ENCODE results near the gene NELFCD. TPM values are rescaled to one million over a fixed set of nuclear protein-coding genes. Genes with fewer than 3 reads are reported as not detected.

NELFCD gene
- total and polyA plus RNA-seq, 9 of the 15 experiments (the other 6 are each of a cell fraction or from before 2014, with no cell fraction given), result 11.7 to 163 (median 96.5) TPM

GRCh38 chr20:58981628-58982364 lies 740 bp downstream of the NELFCD start (continued):
- TF ChIP-seq ZNF589 (CRISPR knock-in tag; IDR thresholded peaks at IDR 0.05; ENCODE audit: low read depth), result no peak
- TF ChIP-seq, protein P1, sequence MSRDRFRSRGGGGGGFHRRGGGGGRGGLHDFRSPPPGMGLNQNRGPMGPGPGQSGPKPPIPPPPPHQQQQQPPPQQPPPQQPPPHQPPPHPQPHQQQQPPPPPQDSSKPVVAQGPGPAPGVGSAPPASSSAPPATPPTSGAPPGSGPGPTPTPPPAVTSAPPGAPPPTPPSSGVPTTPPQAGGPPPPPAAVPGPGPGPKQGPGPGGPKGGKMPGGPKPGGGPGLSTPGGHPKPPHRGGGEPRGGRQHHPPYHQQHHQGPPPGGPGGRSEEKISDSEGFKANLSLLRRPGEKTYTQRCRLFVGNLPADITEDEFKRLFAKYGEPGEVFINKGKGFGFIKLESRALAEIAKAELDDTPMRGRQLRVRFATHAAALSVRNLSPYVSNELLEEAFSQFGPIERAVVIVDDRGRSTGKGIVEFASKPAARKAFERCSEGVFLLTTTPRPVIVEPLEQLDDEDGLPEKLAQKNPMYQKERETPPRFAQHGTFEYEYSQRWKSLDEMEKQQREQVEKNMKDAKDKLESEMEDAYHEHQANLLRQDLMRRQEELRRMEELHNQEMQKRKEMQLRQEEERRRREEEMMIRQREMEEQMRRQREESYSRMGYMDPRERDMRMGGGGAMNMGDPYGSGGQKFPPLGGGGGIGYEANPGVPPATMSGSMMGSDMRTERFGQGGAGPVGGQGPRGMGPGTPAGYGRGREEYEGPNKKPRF (IDR thresholded peaks at IDR 0.05; ENCODE audit: low read depth, low read length), result no peak
- TF ChIP-seq NCOA2 (IDR thresholded peaks at IDR 0.05; ENCODE audit: partially characterized antibody in 2 of 2), result no peak
- peak; percentile 8 for TF ChIP-seq CCNT2 (IDR thresholded peaks at IDR 0.05; ENCODE audit: borderline replicate concordance, extremely low read depth, insufficient read length, low read depth, low read length)
- no peak for TF ChIP-seq PRPF4 (IDR thresholded peaks at IDR 0.05; ENCODE audit: insufficient read depth, low read depth, low read length, poor library complexity, severe bottlenecking)
- TF ChIP-seq MLLT1 (IDR thresholded peaks at IDR 0.05), result peak in 1 of 2 experiments; percentile 14; a peak in 1 of 4 replicates
- peak; percentile 30 for TF ChIP-seq SAP30 (IDR thresholded peaks at IDR 0.05; ENCODE audit: borderline replicate concordance, insufficient read depth, low read depth, low read length, poor library complexity, severe bottlenecking)
- TF ChIP-seq TBL1XR1 (IDR thresholded peaks at IDR 0.05; ENCODE audit: low read length in 2 of 2), result no peak
- TF ChIP-seq EP400 (IDR thresholded peaks at IDR 0.05), result peak; percentile 15; the same call in 1 of the 2 replicates
- no peak for TF ChIP-seq TAL1 (IDR thresholded peaks at IDR 0.05)
- TF ChIP-seq, protein P2, sequence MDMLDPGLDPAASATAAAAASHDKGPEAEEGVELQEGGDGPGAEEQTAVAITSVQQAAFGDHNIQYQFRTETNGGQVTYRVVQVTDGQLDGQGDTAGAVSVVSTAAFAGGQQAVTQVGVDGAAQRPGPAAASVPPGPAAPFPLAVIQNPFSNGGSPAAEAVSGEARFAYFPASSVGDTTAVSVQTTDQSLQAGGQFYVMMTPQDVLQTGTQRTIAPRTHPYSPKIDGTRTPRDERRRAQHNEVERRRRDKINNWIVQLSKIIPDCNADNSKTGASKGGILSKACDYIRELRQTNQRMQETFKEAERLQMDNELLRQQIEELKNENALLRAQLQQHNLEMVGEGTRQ (CRISPR knock-in tag; IDR thresholded peaks at IDR 0.05), result no peak
- peak; percentile 40; the same call in 1 of the 2 replicates for TF ChIP-seq ZNF263 (CRISPR knock-in tag; IDR thresholded peaks at IDR 0.05; ENCODE audit: borderline replicate concordance)
- TF ChIP-seq YY1 (IDR thresholded peaks at IDR 0.05; ENCODE audit: borderline replicate concordance in 1 of 3, control insufficient read depth in 1 of 3, extremely low read depth in 1 of 3, insufficient read depth in 3 of 3, insufficient read length in 1 of 3, insufficient replicate concordance in 2 of 3, low read depth in 1 of 3, low read length in 2 of 3), result peak in 1 of 3 experiments; percentile 70
- TF ChIP-seq TSHZ1 (CRISPR knock-in tag; IDR thresholded peaks at IDR 0.05), result no peak
- no peak for TF ChIP-seq CBX2 (IDR thresholded peaks at IDR 0.05; ENCODE audit: insufficient read depth, low read length, poor library complexity, severe bottlenecking)
- no peak for TF ChIP-seq PTBP1 (IDR thresholded peaks at IDR 0.05; ENCODE audit: low read depth, low read length)
- TF ChIP-seq ZNF282 (CRISPR knock-in tag; IDR thresholded peaks at IDR 0.05), result no peak
